ENCODE measurements around the gene COIL.

Gene COIL

DNA sequence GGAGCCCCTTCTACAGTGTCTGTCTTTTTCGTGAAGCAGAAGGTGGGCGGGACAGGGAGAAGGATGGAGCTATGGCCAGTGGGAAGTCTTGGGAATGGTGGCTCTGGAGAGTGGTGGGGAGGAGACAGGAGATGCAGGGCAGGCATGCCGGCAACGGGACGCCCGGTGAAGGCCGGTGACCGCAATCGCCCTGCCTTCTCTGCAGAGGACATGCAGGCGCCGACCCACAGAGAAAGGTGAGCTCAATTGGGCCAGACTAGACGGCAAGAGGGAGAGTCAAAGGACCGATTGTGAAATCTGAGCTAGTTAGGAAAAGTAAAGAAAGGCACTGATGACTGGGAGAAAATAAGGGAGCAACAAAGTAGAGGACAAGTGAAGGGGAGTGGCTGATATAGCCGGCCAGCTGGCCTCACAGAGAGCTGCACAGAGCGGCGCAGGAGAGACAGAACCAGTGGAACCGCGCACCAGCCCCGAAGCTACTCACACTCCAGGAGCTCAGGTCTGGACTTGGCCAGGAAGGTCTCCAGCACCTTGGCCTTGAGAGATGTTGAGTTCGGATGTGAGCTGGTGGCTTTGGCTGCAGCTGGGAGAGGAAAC lies 65.9 kb downstream of the COIL start:
- TF ChIP-seq GATA2 (IDR thresholded peaks at IDR 0.05; ENCODE audit: low read depth, low read length) (no peak), GATA3 (IDR thresholded peaks at IDR 0.05; ENCODE audit: low read depth, low read length) (no peak)

- TF ChIP-seq GATA2 (IDR thresholded peaks at IDR 0.05; ENCODE audit: low read depth, low read length) (no peak), GATA3 (IDR thresholded peaks at IDR 0.05; ENCODE audit: low read depth, low read length) (no peak)
Measured at GRCh38 chr17:56893503-56893902, 67.3 kb downstream of the COIL start.

- no peak for TF ChIP-seq GATA2 (IDR thresholded peaks at IDR 0.05; ENCODE audit: low read depth, low read length)
- TF ChIP-seq GATA3 (IDR thresholded peaks at IDR 0.05; ENCODE audit: low read depth, low read length): no peak
Measured at GRCh38 chr17:56892333-56892732, 68.5 kb downstream of the COIL start.

- TF ChIP-seq GATA3 (IDR thresholded peaks at IDR 0.05; ENCODE audit: low read depth, low read length): no peak
- no peak for TF ChIP-seq GATA2 (IDR thresholded peaks at IDR 0.05; ENCODE audit: low read depth, low read length)
Measured at GRCh38 chr17:56891751-56892150, 69.1 kb downstream of the COIL start.

DNA sequence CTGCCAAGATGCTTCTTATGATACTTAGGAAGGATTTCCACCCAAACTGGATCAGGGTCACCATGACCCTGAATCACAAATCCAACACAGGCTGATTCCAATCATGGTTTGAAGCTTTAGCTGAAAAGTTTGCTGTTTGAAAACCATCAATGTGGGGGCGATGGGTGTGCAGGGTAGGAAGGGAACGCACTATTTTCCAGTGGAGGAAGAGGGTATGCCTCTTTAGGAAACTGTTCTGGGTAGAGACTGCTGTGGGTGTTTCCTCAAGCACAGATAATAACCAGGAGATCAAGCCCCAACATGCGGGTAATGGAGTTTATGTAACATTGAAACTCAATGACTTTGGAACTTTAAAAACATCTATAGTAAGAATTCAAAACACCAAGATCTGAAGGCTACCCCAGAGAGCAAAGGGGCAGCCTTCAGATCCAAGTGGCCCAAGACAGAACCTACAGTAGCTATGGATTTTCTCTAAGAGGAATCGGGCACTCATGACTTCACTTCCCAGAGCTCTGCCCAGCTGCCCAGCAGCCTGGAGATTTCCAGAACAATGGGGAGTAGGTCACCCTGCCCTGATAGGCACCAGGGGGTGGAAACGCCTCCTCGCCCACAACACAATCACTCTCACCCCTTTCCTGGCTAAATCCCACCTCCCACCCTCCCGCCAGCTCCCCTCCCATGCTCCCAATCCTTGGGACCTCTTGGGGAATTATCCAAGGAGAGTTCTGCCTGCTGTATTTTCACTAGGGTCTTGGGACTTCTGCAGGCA lies 69.8 kb downstream of the COIL start:
- TF ChIP-seq GATA2 (IDR thresholded peaks at IDR 0.05; ENCODE audit: low read depth, low read length) (no peak), GATA3 (IDR thresholded peaks at IDR 0.05; ENCODE audit: low read depth, low read length) (no peak)

GRCh38 chr17:56890390-56890789 lies 70.5 kb downstream of the COIL start:
- no peak for TF ChIP-seq GATA2 (IDR thresholded peaks at IDR 0.05; ENCODE audit: low read depth, low read length)
- TF ChIP-seq GATA3 (IDR thresholded peaks at IDR 0.05; ENCODE audit: low read depth, low read length): no peak

Measured in SH-SY5Y (cell line).